Fibroblast of skin of abdomen (primary cell): ENCODE data around the gene CALD1. TPM values are rescaled to one million over a fixed set of nuclear protein-coding genes. Genes with fewer than 3 reads are reported as not detected.
A peak's percentile ranks its signal among the peaks of the same experiment; 100 is the strongest.

Experiments
- DNase-seq: peaks from one replicate; pipeline ENCODE4 v3.0.0-alpha.2; 2013
- polyA plus RNA-seq, 2 experiments: library from polyadenylated mRNA; unstranded; fragments of 120-200 nt; gene quantifications; one replicate each; pipeline ENCODE4 v1.2.1, GENCODE V29; 2013; ENCODE audit not compliant: insufficient read length in 2 of 2

The CALD1 gene
- 1,158 TPM for polyA plus RNA-seq (2013, experiment 1 of 2; ENCODE audit: insufficient read length)
- 1,091 TPM for polyA plus RNA-seq (2013, experiment 2 of 2; ENCODE audit: insufficient read length)

GRCh38 chr7:134778941-134779740 lies at the start of gene CALD1:
TSS of gene CALD1 (plus strand) at chr7:134779634. CDS start at chr7:134867734, 88,100 bp downstream.
- DNase-seq, result peak; percentile 100

GRCh38 chr7:134729895-134730294 lies 49.5 kb upstream of the CALD1 start:
- DNase-seq, result no peak

- DNase-seq, result peak; percentile 79
Observed at GRCh38 chr7:134730411-134730829, 49.0 kb upstream of the CALD1 start.

GRCh38 chr7:134731616-134732015 lies 47.8 kb upstream of the CALD1 start:
- no peak for DNase-seq

- DNase-seq, result no peak
Observed at GRCh38 chr7:134732728-134733127, 46.7 kb upstream of the CALD1 start.

GRCh38 chr7:134736381-134736780 lies 43.1 kb upstream of the CALD1 start:
- no peak for DNase-seq

GRCh38 chr7:134737566-134738345 lies 41.7 kb upstream of the CALD1 start:
- peak; percentile 92 for DNase-seq

GRCh38 chr7:134739362-134739761 lies 40.1 kb upstream of the CALD1 start:
- no peak for DNase-seq

GRCh38 chr7:134740376-134740775 lies 39.1 kb upstream of the CALD1 start:
- DNase-seq, result no peak

GRCh38 chr7:134741907-134742635 lies 37.4 kb upstream of the CALD1 start:
- peak; percentile 98 for DNase-seq

- peak; percentile 84 for DNase-seq
Observed at GRCh38 chr7:134742688-134743350, 36.6 kb upstream of the CALD1 start.

- DNase-seq, result no peak
Observed at GRCh38 chr7:134744569-134744968, 34.9 kb upstream of the CALD1 start.

- DNase-seq, result no peak
Observed at GRCh38 chr7:134747326-134747725, 32.1 kb upstream of the CALD1 start.

GRCh38 chr7:134750083-134751062 lies 29.1 kb upstream of the CALD1 start:
- peak; percentile 28 for DNase-seq

GRCh38 chr7:134752006-134752760 lies 27.3 kb upstream of the CALD1 start:
- peak; percentile 76 for DNase-seq

GRCh38 chr7:134755422-134756022 lies 23.9 kb upstream of the CALD1 start:
- DNase-seq, result peak; percentile 44

GRCh38 chr7:134757938-134758337 lies 21.5 kb upstream of the CALD1 start:
- DNase-seq, result peak; percentile 78

- no peak for DNase-seq
Observed at GRCh38 chr7:134758981-134759380, 20.5 kb upstream of the CALD1 start.

- DNase-seq, result peak; percentile 72
Observed at GRCh38 chr7:134761266-134761665, 18.2 kb upstream of the CALD1 start.

GRCh38 chr7:134763960-134764359 lies 15.5 kb upstream of the CALD1 start:
- DNase-seq, result no peak
